Activated effector memory CD4-positive, alpha-beta T cell treated with Interleukin-2 at 50 U/mL for 16 hours (primary cell): ENCODE results near the gene B2M.
"Not testable (repeated sequence)": the region's sequence is repeated elsewhere in the genome, so short reads cannot be mapped to it uniquely, and the experiment has no call there.

Experiments used
- DNase-seq: peaks from one replicate; pipeline ENCODE4 v3.0.0-alpha.2; 2020

Gene B2M

GRCh38 chr15:44711096-44711742 is at the start of gene B2M, which contains the start of gene PATL2:
TSS of gene B2M (plus strand) at chr15:44711517. CDS start at chr15:44711547, 30 bp downstream.
TSS of gene PATL2 (minus strand) at chr15:44711323. CDS start at chr15:44676490, 34,833 bp downstream.
- DNase-seq, result peak; percentile 93

- no peak for DNase-seq
Observed at GRCh38 chr15:44661576-44661975, 49.7 kb upstream of the B2M start.

- peak; percentile 82 for DNase-seq
Observed at GRCh38 chr15:44662478-44663409, 48.6 kb upstream of the B2M start.

GRCh38 chr15:44663410-44664308 is 47.7 kb upstream of the B2M start, which contains the start of gene SPG11:
TSS of gene SPG11 (minus strand) at chr15:44663662. CDS start at chr15:44663647, 15 bp downstream.
- DNase-seq, result peak; percentile 97

GRCh38 chr15:44666210-44667038 is 44.9 kb upstream of the B2M start:
- DNase-seq, result no peak

- no peak for DNase-seq
Observed at GRCh38 chr15:44667039-44667360, 44.3 kb upstream of the B2M start.

- no peak for DNase-seq
Observed at GRCh38 chr15:44668921-44669320, 42.4 kb upstream of the B2M start.

GRCh38 chr15:44670087-44670950 is 41.0 kb upstream of the B2M start:
- no peak for DNase-seq

- no peak for DNase-seq
Observed at GRCh38 chr15:44673639-44674038, 37.7 kb upstream of the B2M start.

- DNase-seq, result no peak
Observed at GRCh38 chr15:44675911-44676310, 35.4 kb upstream of the B2M start.

- no peak for DNase-seq
Observed at GRCh38 chr15:44676676-44677075, 34.6 kb upstream of the B2M start.

- no peak for DNase-seq
Observed at GRCh38 chr15:44682211-44682610, 29.1 kb upstream of the B2M start.

- peak; percentile 82 for DNase-seq
Observed at GRCh38 chr15:44682809-44683682, 28.3 kb upstream of the B2M start.

- not testable (repeated sequence) for DNase-seq
Observed at GRCh38 chr15:44689318-44689717, 22.0 kb upstream of the B2M start.

- peak; percentile 39 for DNase-seq
Observed at GRCh38 chr15:44690245-44690644, 21.1 kb upstream of the B2M start.

GRCh38 chr15:44692659-44693058 is 18.7 kb upstream of the B2M start:
- no peak for DNase-seq

- no peak for DNase-seq
Observed at GRCh38 chr15:44694416-44694815, 16.9 kb upstream of the B2M start.

GRCh38 chr15:44695294-44695693 is 16.0 kb upstream of the B2M start:
- DNase-seq, result no peak

- no peak for DNase-seq
Observed at GRCh38 chr15:44697014-44697413, 14.3 kb upstream of the B2M start.

GRCh38 chr15:44698641-44699040 is 12.7 kb upstream of the B2M start:
- no peak for DNase-seq
